Measurements from ENCODE around the gene EGFL6. TPM values are rescaled to one million over a fixed set of nuclear protein-coding genes. Genes with fewer than 3 reads are reported as not detected.

The EGFL6 gene
- total RNA-seq: under 1 TPM; 0.58 to 0.59 TPM
- not detected for polyA plus RNA-seq

GRCh38 chrX:13569479-13570260 lies at the start of gene EGFL6:
Gene EGFL6, plus strand, starts transcription at chrX:13569601. Its CDS starts 261 bp downstream, at chrX:13569862.
- Mint-ChIP-seq H3K36me3 (no peaks in the 10 kb centered on the region), H3K27me3 (peaks cover 24 to 39% of the 10 kb centered on the region in 2 donors), H3K9me3 (no peaks in the 10 kb centered on the region), H3K4me3 (peak within 1 kb of the TSS in 6 of 7 donors; percentile 13 to 75 (median 52)), H3K27ac (peak within 1 kb of the TSS in 1 of 8 donors; percentile 80), H3K4me1 (peaks cover 0 to 10% (median 5%) of the 10 kb centered on the region in 3 donors)
- Histone ChIP-seq H3K27ac (ENCODE audit: low read depth, low read length) (no peak within 1 kb of the TSS), H3K36me3 (ENCODE audit: insufficient read depth, low read length) (no peaks in the 10 kb centered on the region), H3K4me1 (ENCODE audit: insufficient read depth, low read length) (no peaks in the 10 kb centered on the region), H3K4me3 (ENCODE audit: low read length) (no peak within 1 kb of the TSS), H3K9me3 (ENCODE audit: low read length) (no peaks in the 10 kb centered on the region), H3K27me3 (ENCODE audit: insufficient read depth, low read length, poor library complexity, severe bottlenecking) (peaks cover 4% of the 10 kb centered on the region)
- no peak for DNase-seq
- CTCF ChIA-PET: no interaction called here
- POLR2A ChIA-PET: no interaction called here

- Histone ChIP-seq H3K9me3 (ENCODE audit: low read length) (no peaks in the 10 kb centered on the region), H3K36me3 (ENCODE audit: insufficient read depth, low read length) (no peaks in the 10 kb centered on the region), H3K27ac (ENCODE audit: low read depth, low read length) (no peak overlapping the region), H3K27me3 (ENCODE audit: insufficient read depth, low read length, poor library complexity, severe bottlenecking) (no peaks in the 10 kb centered on the region), H3K4me1 (ENCODE audit: insufficient read depth, low read length) (no peaks in the 10 kb centered on the region), H3K4me3 (ENCODE audit: low read length) (no peak overlapping the region)
- no peak overlapping the region for H3K4me3 Mint-ChIP-seq
- no peaks in the 10 kb centered on the region for H3K9me3 Mint-ChIP-seq
- no peak for DNase-seq
- H3K36me3 Mint-ChIP-seq: no peaks in the 10 kb centered on the region
- H3K27me3 Mint-ChIP-seq: peaks cover 0 to 14% of the 10 kb centered on the region in 2 donors
- ChIA-PET POLR2A (no interaction called here), CTCF (no interaction called here)
- no peak overlapping the region for H3K27ac Mint-ChIP-seq
- H3K4me1 Mint-ChIP-seq: no peaks in the 10 kb centered on the region
These were observed 49.0 kb upstream of the EGFL6 start for GRCh38 chrX:13520351-13520750.

GRCh38 chrX:13520936-13521335 lies 48.5 kb upstream of the EGFL6 start:
- H3K9me3 Mint-ChIP-seq: no peaks in the 10 kb centered on the region
- H3K27ac Mint-ChIP-seq: no peak overlapping the region
- Histone ChIP-seq H3K9me3 (ENCODE audit: low read length) (no peaks in the 10 kb centered on the region), H3K27me3 (ENCODE audit: insufficient read depth, low read length, poor library complexity, severe bottlenecking) (no peaks in the 10 kb centered on the region), H3K36me3 (ENCODE audit: insufficient read depth, low read length) (no peaks in the 10 kb centered on the region), H3K27ac (ENCODE audit: low read depth, low read length) (no peak overlapping the region), H3K4me3 (ENCODE audit: low read length) (no peak overlapping the region), H3K4me1 (ENCODE audit: insufficient read depth, low read length) (no peaks in the 10 kb centered on the region)
- no peak for DNase-seq
- peaks cover 0 to 14% of the 10 kb centered on the region in 2 donors for H3K27me3 Mint-ChIP-seq
- CTCF ChIA-PET: no interaction called here
- no peak overlapping the region for H3K4me3 Mint-ChIP-seq
- no peaks in the 10 kb centered on the region for H3K4me1 Mint-ChIP-seq
- no peaks in the 10 kb centered on the region for H3K36me3 Mint-ChIP-seq
- POLR2A ChIA-PET: no interaction called here

GRCh38 chrX:13522811-13523210 lies 46.6 kb upstream of the EGFL6 start:
- H3K4me1 Mint-ChIP-seq: no peaks in the 10 kb centered on the region
- no peaks in the 10 kb centered on the region for H3K36me3 ChIP-seq (ENCODE audit: insufficient read depth, low read length)
- H3K4me3 ChIP-seq (ENCODE audit: low read length): no peak overlapping the region
- DNase-seq: no peak
- no peaks in the 10 kb centered on the region for H3K27me3 ChIP-seq (ENCODE audit: insufficient read depth, low read length, poor library complexity, severe bottlenecking)
- no peak overlapping the region for H3K4me3 Mint-ChIP-seq
- ChIA-PET POLR2A (no interaction called here), CTCF (no interaction called here)
- H3K36me3 Mint-ChIP-seq: no peaks in the 10 kb centered on the region
- no peaks in the 10 kb centered on the region for H3K9me3 ChIP-seq (ENCODE audit: low read length)
- peaks cover 0 to 3% (median 0%) of the 10 kb centered on the region in 5 donors for H3K9me3 Mint-ChIP-seq
- H3K27me3 Mint-ChIP-seq: peaks cover 0 to 9% of the 10 kb centered on the region in 2 donors
- no peaks in the 10 kb centered on the region for H3K4me1 ChIP-seq (ENCODE audit: insufficient read depth, low read length)
- no peak overlapping the region for H3K27ac Mint-ChIP-seq
- H3K27ac ChIP-seq (ENCODE audit: low read depth, low read length): no peak overlapping the region

GRCh38 chrX:13533726-13534125 lies 35.7 kb upstream of the EGFL6 start:
- H3K9me3 ChIP-seq (ENCODE audit: low read length): no peaks in the 10 kb centered on the region
- Mint-ChIP-seq H3K4me3 (no peak overlapping the region), H3K36me3 (no peaks in the 10 kb centered on the region), H3K27ac (no peak overlapping the region), H3K4me1 (no peaks in the 10 kb centered on the region), H3K27me3 (peaks cover 14 to 25% of the 10 kb centered on the region in 2 donors), H3K9me3 (no peaks in the 10 kb centered on the region)
- H3K36me3 ChIP-seq (ENCODE audit: insufficient read depth, low read length): no peaks in the 10 kb centered on the region
- no peak overlapping the region for H3K27ac ChIP-seq (ENCODE audit: low read depth, low read length)
- DNase-seq: no peak
- no peaks in the 10 kb centered on the region for H3K4me1 ChIP-seq (ENCODE audit: insufficient read depth, low read length)
- POLR2A ChIA-PET: no interaction called here
- H3K27me3 ChIP-seq (ENCODE audit: insufficient read depth, low read length, poor library complexity, severe bottlenecking): no peaks in the 10 kb centered on the region
- CTCF ChIA-PET: no interaction called here
- H3K4me3 ChIP-seq (ENCODE audit: low read length): no peak overlapping the region

GRCh38 chrX:13535376-13536165 lies 33.8 kb upstream of the EGFL6 start:
- DNase-seq: no peak
- no peak overlapping the region for H3K4me3 ChIP-seq (ENCODE audit: low read length)
- H3K36me3 ChIP-seq (ENCODE audit: insufficient read depth, low read length): no peaks in the 10 kb centered on the region
- H3K9me3 ChIP-seq (ENCODE audit: low read length): no peaks in the 10 kb centered on the region
- Mint-ChIP-seq H3K27ac (no peak overlapping the region), H3K4me3 (no peak overlapping the region), H3K4me1 (no peaks in the 10 kb centered on the region), H3K36me3 (no peaks in the 10 kb centered on the region), H3K9me3 (no peaks in the 10 kb centered on the region), H3K27me3 (peaks cover 6 to 16% of the 10 kb centered on the region in 2 donors)
- POLR2A ChIA-PET: interaction anchor here (0.6 kb wide), 1 partner anchor 1024 kb away, joined by 5 read pairs; no protein-coding TSS in a partner anchor
- no peaks in the 10 kb centered on the region for H3K4me1 ChIP-seq (ENCODE audit: insufficient read depth, low read length)
- no peak overlapping the region for H3K27ac ChIP-seq (ENCODE audit: low read depth, low read length)
- CTCF ChIA-PET: no interaction called here
- H3K27me3 ChIP-seq (ENCODE audit: insufficient read depth, low read length, poor library complexity, severe bottlenecking): no peaks in the 10 kb centered on the region

- Histone ChIP-seq H3K36me3 (ENCODE audit: insufficient read depth, low read length) (no peaks in the 10 kb centered on the region), H3K27ac (ENCODE audit: low read depth, low read length) (no peak overlapping the region), H3K27me3 (ENCODE audit: insufficient read depth, low read length, poor library complexity, severe bottlenecking) (no peaks in the 10 kb centered on the region), H3K9me3 (ENCODE audit: low read length) (no peaks in the 10 kb centered on the region), H3K4me1 (ENCODE audit: insufficient read depth, low read length) (no peaks in the 10 kb centered on the region), H3K4me3 (ENCODE audit: low read length) (no peak overlapping the region)
- Mint-ChIP-seq H3K9me3 (no peaks in the 10 kb centered on the region), H3K36me3 (no peaks in the 10 kb centered on the region), H3K27ac (no peak overlapping the region), H3K4me1 (no peaks in the 10 kb centered on the region), H3K4me3 (no peak overlapping the region), H3K27me3 (peaks cover 3 to 16% of the 10 kb centered on the region in 2 donors)
- ChIA-PET CTCF (no interaction called here), POLR2A (no interaction called here)
- DNase-seq: no peak
These were observed 32.9 kb upstream of the EGFL6 start for GRCh38 chrX:13536551-13536950.

GRCh38 chrX:13538414-13538813 lies 31.0 kb upstream of the EGFL6 start:
- Mint-ChIP-seq H3K27ac (no peak overlapping the region), H3K9me3 (no peaks in the 10 kb centered on the region), H3K4me3 (no peak overlapping the region), H3K36me3 (no peaks in the 10 kb centered on the region), H3K27me3 (peaks cover 0 to 15% of the 10 kb centered on the region in 2 donors), H3K4me1 (no peaks in the 10 kb centered on the region)
- H3K27ac ChIP-seq (ENCODE audit: low read depth, low read length): no peak overlapping the region
- no peak for DNase-seq
- H3K4me3 ChIP-seq (ENCODE audit: low read length): no peak overlapping the region
- POLR2A ChIA-PET: no interaction called here
- no peaks in the 10 kb centered on the region for H3K9me3 ChIP-seq (ENCODE audit: low read length)
- no peaks in the 10 kb centered on the region for H3K27me3 ChIP-seq (ENCODE audit: insufficient read depth, low read length, poor library complexity, severe bottlenecking)
- no peaks in the 10 kb centered on the region for H3K36me3 ChIP-seq (ENCODE audit: insufficient read depth, low read length)
- CTCF ChIA-PET: no interaction called here
- H3K4me1 ChIP-seq (ENCODE audit: insufficient read depth, low read length): no peaks in the 10 kb centered on the region
